Hematopoietic multipotent progenitor cell treated with erythropoietin and hydrocortisone succinate and interleukin-3 and kit ligand, for 15 days (in vitro differentiated cells): ENCODE results near the gene NELFCD.

Experiments
- DNase-seq: peaks from one replicate; pipeline ENCODE4 v3.0.0-alpha.2; 2015; ENCODE audit warnings: low spot score

NELFCD gene

DNA sequence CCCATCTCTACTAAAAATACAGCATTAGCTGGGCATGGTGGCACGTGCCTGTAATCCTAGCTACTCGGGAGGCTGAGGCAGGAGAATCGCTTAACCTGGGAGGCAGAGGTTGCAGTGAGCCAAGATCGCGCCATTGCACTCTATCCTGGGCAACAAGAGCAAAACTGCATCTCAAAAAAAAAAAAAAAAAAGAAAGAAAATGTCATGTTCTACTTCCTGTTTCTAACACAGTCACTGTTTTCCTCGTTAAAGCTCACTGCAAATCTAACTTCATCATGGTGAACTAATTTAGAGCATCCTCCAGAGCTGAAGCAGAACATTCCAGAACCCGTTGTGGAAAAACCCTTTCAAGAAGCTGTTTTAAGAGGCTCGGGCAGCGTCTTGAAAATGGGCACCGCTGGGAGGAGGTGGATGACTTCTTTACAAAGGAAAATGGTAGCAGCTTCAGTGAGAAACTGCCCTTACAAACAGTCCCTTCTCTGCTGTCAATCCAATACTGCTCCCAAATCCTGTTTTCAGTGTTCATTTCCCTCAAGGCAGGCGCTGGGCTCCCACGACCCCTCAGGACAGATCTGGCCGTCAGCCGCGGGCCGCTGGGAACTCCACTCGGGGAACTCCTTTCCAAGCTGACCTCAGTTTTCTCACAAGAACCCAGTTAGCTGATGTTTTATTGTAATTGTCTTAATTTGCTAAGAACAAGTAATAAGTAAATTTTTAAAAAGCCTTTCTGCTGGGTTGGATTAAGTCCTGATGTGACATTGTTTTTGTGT, 13.5 kb downstream of the NELFCD start:
- no peak for DNase-seq

DNA sequence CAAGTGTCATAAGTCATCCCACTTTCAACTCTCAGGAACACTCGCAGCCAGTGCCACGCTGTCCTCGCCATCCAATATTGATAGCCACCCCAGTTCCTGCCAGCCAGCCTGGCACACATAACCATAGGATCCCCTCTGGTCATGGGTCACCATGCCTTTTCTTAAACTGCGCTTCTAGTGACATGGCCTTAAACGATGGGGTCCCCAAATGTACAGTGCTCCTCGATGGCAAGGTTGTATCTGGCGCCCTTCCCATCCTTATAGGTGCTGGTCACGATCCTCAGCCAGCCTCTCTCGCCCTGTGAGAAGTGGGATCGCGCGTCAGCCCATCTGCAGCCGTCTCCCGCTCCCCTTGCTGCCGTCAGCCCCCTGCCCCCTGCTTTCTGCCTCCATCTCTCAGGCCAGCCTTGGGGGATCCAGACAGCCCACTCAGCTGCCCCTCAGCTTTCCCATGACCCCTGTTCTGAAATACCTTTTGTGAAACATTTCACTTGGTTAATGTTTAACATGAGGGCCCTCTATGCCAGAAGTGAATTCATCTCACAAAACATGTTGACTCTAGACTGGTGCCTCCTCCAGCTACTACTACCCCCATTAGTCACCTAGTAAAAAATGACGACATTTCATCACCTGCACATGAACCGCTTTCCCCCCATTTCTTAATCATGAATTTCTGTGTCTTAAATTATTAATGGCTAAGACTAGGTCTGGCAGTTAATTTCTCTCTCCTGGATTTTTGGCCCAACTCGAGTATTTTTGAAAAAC, 14.6 kb downstream of the NELFCD start:
- DNase-seq = no peak

DNA sequence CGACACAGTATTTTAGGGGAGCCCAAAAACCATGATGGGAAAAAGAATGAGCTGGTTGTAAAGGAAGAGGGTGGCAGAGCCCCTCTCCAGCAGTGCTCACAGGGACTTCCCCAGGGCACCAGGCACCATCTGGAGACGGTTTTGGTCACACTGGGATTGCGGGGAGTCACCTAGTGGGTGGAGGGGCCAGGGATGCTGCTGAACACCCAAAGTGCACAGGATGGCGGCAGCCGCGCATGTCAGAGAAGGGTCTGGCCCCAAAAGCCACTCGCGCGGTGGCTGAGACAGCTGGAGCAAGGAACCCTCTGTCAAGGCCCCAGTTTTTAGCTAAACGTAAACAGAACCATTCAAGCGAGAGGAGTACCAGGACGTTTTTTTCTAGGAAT, 15.2 kb downstream of the NELFCD start:
- DNase-seq = no peak

DNA sequence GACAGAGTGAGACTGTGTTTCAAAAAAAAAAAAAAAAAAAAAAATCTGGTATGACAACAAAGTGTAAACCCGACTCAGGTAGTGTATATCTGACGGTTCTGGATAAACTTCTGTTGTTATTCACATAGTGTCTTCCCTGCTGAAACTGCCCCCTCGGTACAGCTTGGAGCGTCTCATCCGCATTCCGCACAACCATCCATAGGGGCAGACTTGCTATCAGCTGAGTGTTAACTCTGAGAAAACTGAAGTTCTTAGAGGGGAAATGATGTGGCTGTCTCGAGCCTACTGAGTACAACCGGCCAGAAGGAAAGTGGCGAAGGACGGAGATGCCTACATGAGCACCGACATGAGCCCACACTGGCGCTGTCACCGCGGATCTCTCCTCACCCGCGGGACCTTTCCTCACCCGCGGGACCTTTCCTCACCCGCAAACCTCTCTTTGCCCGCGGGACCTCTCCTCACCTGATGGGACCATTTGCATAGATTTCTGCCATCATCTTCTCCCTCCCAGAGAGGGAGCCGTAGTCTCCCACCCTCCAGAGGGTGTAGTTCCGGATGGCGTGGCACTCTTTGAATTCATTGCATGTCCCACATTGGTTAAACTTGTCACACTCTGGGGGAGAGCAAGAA, 16.2 kb downstream of the NELFCD start:
- no peak for DNase-seq

DNA sequence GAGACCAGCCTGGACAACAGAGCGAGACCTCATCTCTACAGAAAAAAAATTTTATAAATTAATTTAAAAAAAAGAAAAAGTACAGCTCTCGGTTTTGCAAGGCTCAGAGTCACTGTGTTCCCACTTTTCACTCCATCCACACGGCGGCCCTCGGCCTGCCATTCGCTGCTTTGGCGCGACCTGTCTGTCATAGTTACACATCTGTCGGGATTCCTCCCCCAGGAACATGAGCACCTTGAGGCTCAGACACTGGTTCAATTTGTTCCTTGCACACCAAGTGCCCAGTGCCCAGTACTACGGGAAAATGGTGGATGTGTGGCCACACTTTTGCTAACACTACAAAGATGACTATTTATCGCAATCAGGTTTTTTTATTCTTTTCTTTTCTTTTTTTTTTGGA, 17.6 kb downstream of the NELFCD start:
- DNase-seq = no peak

DNA sequence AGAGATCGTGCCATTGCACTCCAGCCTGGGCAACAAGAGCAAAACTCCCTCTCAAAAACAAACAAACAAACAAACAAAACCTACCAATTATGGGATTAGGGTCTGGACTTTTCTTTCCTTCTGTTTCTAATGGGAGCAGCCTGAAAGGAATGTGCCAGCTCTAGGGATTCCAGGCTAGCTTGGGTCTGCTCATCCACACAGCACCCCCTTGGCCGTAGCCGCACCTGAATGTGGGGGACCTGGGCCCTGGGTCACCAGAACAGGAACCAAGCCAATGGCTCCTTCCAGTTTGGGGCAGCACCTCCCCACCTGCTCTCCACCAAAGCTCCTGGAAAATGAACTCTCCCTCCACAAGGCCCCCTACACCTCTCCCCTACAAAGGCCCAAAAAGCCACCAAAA, 19.3 kb downstream of the NELFCD start:
- DNase-seq = no peak

DNA sequence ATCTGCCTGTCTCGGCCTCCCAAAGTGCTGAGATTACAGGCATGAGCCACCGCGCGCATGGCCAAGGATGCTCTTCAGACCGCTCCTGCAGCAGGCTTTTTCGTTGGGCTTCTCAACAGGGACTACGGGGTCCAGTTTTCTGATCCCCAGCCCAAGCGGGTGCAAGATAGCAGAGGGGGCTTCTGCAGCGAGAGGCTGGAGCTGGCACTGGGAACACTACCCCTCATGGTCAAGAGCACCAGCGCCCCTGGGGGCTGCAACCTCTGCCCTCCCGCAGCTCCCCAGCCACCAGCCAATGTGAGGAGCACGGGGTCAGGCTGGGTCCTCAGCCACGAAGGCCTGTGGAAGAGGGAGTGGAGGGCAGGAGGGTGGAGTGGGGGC, 20.0 kb downstream of the NELFCD start:
- no peak for DNase-seq

DNA sequence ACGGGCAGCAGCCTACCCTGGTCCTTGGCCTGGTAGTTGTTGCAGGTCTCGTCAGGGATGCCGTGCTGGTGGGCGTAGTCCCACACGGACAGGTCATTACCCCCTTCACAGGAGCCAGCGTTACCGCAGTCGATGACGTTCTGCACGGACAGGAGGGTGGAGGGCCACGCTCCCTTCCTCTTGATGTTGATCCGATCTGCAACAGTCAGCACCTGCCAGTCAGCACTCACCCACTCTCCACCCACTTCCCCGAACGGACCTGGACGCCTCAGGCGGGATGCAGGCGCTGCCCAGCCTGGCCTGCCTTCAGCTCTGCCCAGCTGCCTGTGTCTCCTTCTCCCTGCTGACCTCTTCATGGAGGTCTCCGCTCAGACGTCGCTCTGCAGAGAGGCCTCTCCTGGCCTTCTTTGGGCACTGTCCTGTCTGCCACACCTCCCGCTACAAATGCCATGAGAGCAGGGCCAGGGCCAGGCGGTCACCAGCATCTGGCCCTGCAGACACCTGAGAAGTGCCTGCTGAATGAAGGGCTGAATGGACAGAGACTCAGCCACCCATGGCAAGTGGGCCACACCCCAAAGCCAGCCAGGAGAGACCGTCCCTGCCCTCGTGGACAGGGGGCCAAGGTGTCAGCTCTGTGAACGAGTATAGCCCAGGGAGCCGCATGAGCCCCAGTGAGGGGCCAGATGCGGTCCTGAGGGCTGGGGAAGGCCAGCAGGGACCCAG, 20.6 kb downstream of the NELFCD start:
- no peak for DNase-seq

DNA sequence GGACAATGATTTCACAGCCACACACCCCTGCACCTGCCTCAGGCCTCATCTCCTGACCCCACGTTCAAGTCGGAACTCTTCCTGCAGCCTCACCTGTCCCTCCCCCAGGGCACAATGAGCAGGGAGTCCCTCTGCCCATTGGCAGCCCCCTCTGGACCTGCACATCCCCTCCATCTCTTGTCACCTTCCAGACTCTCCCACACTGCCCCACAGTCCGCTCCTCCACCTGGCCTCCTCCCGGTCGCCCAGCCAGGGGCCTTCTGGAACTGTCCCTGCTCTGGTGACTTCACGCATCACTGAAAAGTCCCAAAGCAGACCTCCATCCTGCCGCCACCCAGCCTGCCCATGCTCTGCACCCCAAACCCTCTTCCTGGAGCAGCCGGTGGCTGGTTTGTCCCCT, 21.3 kb downstream of the NELFCD start:
- DNase-seq = no peak

DNA sequence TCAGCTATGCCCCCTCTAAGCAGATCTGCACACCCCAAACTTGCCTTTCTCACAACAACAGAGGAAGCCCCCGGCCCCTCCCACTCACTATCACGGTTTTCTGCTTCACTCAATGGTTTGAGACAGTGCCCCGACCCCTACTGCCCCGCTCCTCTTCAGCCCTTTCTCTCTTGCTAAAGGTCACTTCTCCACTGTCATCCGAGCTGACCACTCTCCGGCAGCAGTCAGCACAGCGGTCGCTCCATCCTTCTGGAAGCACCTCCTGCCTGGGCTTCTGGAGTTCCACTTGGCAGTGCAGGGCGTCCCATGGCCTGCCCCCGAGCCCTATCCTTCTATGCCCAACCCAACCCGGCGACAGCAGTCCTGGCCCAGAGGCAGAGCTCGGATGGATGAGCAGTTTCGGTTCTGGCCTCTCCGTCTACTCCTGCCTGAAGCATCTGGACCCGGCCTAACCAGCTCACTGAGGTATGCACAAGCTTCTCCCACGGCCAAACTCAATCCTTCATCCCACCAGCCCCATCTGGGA, 21.9 kb downstream of the NELFCD start:
- no peak for DNase-seq

DNA sequence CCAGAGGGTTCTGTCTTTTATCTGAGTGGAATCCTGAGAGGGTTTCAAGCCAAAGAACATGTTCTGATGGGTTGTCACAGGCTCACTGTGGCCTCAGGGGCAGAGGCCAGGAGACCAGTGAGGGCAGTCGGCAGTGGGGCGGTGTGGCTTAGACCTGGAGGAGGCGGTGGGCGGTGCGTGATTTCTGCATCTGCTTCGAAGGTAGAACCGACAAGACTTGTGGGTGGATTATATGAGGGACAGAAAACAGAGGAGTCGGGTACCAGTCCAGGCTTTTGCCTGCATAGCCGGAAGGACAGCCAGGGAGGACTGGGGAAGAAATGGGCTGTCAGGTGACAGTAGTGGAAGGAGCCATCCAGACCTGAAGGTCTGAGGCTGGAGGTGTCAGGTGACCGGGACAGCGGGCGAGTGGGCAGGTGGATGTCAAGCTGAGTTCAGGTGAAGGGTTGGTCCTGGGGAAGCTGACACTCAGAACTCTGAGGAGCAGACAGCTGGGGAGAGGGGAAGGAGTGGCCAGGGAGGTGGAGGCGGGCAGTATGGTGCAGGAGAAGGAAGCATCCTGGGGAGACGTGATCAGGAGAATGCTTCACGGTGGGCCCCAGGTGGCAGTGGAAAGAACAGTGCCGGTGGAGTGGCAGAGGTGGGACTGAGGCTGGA, 22.9 kb downstream of the NELFCD start:
- no peak for DNase-seq

DNA sequence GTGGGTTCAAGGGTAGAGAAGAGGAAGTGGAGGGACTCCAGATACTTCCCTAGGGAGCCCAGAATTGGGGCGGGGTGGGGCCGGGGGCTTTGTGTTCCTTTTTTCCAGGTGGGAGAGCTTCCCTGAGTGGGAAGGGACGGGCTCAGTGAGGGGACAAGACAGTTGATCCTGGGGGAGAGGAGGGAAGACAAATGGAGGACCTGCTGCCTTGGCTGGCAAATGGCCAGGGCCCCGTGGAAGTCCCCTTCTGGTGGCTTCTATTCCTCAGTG, 23.4 kb downstream of the NELFCD start:
- DNase-seq = no peak

DNA sequence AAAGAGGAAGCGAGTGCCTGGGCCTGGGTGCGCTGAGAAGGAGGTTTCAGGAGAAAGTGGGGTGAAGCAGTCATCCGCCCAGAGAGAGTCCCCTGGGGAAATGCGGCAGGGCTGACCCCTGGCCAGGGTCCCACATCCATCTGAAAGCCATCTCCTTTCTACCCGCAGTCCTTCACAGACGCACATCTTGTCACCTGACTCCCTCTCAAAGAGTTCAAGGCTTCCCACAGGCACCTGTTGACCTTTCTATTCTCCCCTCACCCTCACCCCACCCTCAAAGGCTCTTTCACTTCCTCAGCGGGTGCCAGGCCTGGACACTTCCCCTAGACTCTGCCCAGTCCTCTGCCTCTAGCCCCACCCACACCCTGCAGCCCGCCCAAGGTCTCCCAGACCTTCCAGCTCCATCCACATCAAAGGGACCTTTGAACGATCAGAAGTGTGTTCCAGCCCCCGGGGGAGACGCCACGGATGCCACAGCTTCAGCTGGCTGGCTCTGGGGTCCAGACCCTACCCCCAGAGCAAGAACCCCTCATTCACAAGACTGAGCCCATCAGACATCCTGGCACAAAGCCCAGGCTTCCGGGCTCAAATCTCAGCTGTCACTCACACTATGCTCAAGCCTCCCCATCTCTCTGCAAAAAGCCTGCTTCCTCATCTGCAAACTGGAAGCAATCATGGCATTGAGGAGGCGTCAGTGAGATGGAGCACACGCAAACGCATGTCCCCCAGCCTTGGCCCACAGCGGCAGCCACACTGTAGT, 23.9 kb downstream of the NELFCD start:
- DNase-seq = peak; percentile 40

DNA sequence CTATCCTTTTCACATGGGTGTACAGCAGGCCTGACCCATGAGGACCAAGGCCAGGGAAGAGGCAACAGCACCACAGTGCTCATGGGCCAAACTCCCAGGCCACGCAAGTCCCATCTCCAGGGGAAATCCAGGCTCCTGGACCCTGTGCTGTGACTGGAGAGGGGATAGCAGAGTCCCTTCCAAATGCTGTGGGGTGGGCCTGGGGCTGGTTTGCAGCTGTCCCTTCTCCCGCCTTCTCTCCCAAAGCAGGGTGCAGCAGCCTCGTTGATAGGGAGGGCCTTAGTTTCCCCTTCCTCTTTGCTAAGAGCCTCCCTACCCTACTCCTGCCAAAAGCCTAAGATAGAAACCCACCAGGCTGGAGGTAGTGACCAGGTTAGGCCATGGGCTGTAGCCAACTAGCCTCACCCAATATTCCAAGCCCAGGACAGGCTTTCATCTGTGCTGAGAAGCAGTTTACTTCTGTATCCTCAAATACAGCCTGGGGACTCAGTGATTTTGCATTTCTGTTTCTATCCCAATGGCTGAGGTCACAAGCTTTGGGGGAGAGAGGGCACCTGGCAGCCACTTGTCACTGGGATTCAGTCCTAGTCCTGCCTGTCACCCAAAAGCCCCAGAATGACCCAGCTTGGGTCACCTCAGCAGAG, 24.6 kb downstream of the NELFCD start:
- no peak for DNase-seq

DNA sequence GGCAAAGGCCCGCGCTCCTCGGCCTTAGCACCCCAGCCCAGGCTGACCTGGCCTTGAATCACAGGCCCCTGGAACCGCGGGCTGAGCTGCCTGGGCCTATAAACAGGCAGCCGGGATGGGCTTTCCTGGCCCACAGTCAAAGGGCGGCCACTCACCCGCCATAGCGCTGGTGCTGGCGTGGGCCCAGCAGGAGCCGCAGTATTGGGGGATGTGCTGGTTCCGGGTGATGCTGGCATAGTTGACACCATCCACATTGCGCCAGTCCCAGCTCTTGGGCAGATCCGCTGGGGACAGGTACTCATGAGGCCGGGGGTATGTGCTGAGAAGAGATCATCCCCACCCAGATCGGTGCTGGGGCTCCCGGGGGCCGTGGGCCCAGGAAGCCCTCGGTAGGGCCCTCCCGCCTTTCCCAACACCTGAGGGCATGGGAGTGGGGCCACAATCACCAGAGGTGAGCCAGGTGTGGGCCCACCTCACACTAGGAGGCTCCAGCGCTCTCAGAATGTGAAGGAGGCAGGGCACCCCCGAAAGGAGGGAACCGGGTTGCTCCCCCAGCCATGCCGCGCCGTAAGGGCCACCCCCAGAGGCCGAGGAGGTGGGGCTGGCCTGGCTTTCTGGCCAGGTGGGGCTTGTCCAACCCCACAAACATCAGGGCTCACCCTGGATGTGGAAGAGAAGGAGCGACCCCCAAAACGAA, 25.3 kb downstream of the NELFCD start:
- DNase-seq = peak; percentile 50

DNA sequence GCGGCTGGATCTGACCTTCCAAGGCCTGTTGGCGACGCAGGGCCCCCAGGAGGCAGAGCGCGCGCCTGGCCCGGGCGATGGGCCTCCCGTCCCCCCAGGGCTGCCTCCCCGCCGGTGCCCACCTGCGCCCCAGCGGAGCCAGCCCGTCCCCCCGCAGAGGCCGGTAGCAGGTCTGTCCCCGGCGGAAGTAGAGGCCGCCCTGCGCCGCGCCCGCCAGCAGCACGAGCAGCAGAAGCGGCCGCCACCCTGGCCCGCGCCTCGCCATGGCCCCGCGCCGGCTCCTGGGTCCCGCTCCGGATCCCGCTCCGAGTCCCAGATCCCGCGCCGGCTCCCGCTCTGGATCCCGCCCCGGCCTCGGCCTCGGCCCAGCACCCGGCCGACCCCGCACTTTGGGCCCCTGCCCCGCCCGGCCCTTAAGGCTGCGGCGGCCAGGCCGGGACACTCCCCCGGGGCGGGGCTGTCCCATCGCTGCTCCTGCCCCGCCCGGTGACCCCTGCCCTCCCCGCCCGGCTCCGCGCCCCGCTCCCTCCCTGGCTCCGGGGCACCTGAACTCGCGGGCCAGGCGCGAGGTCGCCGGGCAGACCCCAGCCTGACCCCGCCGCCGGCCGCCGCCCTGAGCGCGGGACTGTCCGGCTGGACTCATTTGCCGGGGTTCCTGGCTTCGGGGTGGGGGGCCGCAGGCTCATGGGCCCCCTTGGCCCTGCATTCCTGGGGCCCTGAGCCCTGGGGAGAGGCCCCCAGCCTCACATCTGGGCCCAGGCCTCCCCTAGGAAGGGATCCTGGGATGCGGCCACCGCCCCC, 26.0 kb downstream of the NELFCD start, which contains the start of gene CTSZ:
Gene CTSZ (minus strand): TSS at position 391 of the 801 bp plus-strand sequence. CDS start 126 bp downstream, at position 265.
- DNase-seq = peak; percentile 59

DNA sequence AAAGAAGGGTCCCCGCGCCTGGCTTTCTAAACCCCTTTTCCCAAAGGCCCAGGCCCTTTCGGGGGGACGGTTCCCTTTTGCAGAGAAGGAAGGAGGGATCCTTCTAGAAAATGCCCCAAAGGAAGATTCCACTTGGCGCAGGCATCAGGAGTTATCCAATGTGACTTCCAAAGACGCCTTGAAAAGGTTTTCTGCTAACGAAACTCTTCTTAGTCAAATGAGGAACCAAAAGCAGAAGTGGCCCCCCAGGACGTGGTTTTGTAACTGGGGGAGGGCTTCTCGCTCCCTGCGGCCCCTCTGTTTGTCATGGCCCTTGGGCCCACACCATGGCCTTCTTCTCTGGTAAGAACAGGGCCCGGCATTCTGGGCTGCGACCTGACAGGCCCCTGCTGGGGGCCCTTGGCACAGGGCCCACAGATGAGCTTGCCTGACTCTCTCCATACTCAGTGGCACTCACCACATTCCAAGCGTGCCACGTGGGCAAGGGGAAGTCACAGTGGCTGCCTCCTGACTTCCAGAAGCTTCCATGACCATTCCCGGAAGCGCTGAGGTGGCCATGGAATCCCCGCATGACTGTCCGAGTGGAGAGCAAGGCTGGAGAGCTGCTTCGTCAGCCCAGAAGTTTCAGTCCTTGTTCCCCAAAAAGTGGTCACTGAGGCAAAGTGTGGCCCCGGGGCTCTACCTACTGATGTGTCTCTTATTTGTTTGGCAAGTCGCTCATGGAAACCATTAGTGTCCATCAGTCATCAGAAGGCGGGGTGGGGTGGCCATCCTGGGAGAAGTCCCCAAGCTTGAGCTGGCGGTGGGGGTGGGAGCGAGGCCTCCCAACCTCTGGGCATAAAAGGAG, 26.8 kb downstream of the NELFCD start:
- no peak for DNase-seq

DNA sequence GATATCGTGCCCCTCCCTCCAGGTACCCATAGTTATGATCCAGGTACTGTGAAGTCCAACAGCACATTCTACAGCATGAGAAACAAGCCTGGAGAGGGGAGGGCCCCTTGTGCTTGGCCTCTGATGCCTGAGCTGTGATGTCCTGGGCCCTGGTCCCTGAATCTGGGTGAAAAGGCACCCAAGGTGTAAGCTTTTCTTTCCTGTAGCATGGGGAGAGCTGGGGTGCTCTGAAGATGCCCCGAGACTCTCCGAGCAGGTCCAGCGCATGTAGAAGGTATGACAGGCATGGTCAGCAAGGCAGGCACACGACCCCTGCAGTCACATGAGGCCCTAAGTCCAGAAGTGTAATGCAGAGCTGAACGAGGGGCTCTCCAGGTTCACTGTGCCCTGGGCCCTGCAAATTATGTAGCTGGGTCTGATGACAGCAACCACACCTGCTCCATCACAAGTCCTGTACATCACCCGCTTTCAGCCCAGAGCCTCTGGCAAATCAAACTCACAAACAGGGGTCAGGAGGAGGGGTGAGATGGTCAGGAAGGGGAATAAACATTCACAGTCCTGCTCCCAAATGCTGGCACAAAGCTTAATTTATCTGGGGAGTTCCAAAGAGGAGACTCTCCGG, 27.8 kb downstream of the NELFCD start:
- DNase-seq = no peak
